ENCODE measurements around the gene ROCK2.

Gene ROCK2

DNA sequence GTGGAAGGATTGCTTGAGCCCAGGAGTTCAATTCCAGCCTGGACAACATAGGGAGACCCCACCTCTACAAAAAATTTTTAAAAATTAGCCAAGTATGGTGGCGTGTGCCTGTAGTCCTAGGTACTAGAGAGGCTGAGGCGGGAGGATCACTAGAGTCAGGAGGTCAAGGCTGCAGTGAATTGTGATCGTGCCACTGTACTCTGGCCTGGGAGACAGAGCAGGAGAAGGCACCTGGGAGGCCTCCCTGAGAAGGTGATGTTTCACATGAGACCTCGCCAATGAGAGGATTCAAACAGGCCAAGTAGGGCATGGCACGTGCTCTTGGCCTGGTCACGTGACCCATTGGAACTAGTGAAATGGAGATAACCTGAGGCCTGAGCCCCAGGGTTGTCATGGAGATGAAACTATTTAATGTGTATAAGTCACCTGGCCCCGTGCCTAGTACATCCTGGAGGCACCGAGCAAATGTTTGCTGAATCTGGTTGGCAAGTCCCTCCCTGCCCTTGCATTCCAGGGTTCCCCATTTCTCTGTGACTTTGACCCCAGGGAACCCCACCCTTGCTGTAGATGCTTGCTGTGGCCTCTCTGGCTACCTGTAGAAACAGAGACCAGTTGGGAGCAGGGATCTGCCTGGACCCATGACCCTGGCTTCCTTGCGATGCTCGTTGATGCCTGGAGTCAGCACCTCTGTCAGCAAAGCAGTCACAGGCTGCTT, 26.1 kb upstream of the ROCK2 start:
- no peak overlapping the region for H3K27ac ChIP-seq
- TF ChIP-seq, protein P1, sequence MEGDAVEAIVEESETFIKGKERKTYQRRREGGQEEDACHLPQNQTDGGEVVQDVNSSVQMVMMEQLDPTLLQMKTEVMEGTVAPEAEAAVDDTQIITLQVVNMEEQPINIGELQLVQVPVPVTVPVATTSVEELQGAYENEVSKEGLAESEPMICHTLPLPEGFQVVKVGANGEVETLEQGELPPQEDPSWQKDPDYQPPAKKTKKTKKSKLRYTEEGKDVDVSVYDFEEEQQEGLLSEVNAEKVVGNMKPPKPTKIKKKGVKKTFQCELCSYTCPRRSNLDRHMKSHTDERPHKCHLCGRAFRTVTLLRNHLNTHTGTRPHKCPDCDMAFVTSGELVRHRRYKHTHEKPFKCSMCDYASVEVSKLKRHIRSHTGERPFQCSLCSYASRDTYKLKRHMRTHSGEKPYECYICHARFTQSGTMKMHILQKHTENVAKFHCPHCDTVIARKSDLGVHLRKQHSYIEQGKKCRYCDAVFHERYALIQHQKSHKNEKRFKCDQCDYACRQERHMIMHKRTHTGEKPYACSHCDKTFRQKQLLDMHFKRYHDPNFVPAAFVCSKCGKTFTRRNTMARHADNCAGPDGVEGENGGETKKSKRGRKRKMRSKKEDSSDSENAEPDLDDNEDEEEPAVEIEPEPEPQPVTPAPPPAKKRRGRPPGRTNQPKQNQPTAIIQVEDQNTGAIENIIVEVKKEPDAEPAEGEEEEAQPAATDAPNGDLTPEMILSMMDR (IDR thresholded peaks at IDR 0.05): no peak

DNA sequence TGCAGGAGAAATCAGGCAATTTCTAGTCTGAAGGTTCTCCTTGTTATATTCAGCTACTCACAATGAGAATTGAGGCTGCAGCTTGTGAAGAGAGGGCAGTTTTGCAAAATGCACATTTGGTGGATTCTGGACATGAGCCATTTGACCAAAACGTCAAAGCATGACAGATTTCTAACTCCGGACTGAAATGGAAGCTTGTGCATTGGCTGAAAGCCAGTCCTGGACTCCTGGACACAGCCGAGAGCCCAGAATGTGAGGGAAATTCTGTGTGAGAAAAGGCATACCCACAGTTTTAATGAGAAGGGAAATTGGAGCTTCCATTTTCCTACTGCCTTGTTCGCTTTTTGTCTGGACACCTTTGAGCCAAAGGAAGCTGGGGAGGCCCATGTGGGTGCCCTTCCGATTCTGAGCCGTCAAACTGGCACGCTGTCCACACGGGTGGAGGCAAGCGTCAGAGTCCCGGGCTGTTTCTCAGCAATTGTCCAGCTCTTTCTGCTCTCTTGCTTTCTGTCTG, 23.7 kb upstream of the ROCK2 start:
- TF ChIP-seq, protein P1 (IDR thresholded peaks at IDR 0.05): no peak
- no peak overlapping the region for H3K27ac ChIP-seq

DNA sequence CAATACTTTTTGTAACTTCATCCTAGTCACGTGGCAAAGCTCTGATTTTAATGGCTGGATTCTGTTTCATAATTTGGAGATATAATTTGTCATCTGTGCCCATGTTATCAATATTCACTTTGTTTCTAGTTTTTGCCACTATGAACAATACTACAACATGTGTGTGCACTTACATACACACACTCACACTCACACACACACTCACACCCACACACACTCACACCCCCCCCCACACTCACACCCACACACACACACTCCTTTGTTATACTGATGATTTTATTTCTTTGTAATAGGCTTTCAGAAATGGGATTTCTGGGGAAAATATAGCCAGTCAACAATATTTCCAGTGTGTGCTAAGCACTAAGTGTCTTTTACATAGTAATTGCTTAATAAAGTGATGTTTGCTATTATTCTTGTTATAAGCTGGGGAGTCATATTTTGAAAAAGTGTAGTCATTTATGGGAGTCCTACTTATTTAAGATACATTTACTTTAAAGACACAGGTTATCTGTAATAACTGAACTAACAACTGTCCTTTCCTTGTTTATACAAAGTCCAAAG, 22.8 kb upstream of the ROCK2 start:
- H3K27ac ChIP-seq: no peak overlapping the region
- TF ChIP-seq ZFX (IDR thresholded peaks at IDR 0.05; ENCODE audit: borderline replicate concordance): no peak
- TF ChIP-seq, protein P1 (IDR thresholded peaks at IDR 0.05): no peak

DNA sequence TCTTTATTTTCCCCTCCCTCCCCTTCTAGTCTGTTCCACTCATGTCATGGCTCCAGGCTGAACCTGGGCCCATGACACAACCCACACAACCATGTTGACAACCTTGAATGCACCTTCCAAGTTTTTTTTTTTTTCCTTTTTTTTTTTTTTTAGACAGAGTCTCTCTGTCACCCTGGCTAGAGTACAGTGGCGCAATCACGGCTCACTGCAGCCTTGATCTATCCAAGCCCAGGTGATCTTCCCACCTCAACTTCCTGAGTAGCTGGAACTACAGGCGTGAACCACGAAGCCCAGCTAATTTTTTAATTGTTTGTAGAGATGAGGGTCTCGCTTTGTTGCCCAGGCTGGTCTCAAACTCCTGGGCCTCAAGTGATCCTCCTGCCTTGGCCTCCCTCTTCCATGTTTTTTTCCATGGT, 21.9 kb upstream of the ROCK2 start:
- TF ChIP-seq, protein P1 (IDR thresholded peaks at IDR 0.05): no peak
- TF ChIP-seq ZFX (IDR thresholded peaks at IDR 0.05; ENCODE audit: borderline replicate concordance): no peak

DNA sequence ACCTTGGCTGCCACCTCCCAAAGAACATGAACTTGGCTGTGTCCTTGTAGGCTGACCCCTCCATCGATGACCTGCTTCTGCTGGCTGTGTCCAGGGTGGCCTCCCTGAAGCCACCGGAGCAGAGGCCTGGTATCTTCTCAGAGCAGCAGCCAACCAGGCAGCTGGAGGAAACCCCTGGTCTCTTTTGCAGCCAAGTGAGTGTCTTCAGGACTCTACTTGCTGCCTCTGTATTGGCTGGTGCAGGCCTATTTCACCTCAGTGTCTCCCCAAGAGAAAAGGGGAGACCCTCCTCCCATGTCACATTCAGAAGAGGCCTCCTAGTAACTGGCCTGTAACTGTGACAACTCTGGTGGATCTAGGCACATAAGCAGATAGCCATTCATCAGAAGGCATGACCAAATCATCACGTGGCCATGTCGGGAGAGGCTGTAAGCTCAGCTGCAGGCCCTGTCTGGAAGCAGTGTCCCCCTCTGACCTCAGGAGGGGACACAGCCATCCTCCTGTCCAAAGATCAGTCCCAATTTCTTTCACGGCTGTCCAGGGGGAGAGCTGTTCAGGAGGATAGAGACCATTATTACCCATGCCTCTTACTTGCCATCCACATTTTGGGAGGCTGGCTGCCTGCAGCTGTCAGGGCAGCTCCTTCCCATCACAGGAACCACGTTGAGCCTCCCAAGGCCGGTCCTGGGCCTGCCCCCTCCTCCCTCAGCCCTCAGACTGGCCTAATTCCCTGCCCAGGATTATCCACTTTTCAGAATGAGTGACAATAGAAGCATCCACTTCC, 20.9 kb upstream of the ROCK2 start:
- H3K27ac ChIP-seq: no peak overlapping the region
- no peak for TF ChIP-seq ZFX (IDR thresholded peaks at IDR 0.05; ENCODE audit: borderline replicate concordance)
- TF ChIP-seq, protein P1 (IDR thresholded peaks at IDR 0.05): no peak

More for the DNA sequence above, 21.9 kb upstream of the ROCK2 start:
- no peak overlapping the region for H3K27ac ChIP-seq

DNA sequence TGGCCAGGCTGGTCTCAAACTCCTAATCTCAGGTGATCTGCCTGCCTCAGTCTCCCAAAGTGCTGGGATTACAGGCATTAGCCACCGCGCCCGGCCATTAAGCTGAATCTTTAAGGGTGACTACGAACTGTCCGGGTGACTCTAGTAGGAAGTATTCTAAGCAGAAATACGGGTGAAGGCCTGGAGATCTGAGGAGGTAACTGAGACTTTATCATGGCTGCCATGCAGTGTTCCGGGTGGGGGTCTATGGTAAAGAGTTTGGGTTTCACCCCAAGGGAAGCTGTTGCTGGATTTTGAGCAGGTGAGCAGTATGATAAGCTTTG, 20.1 kb upstream of the ROCK2 start:
- TF ChIP-seq, protein P1 (IDR thresholded peaks at IDR 0.05): no peak
- no peak for TF ChIP-seq ZFX (IDR thresholded peaks at IDR 0.05; ENCODE audit: borderline replicate concordance)
- no peak overlapping the region for H3K27ac ChIP-seq
